HEK293T (cell line): ENCODE data around the gene ADIRF.
"Not testable (repeated sequence)": the region's sequence is repeated elsewhere in the genome, so short reads cannot be mapped to it uniquely, and the experiment has no call there.

Source experiments
- ARNT ChIP-seq: fragments of 450-650 bp; IDR thresholded peaks from 2 replicates; pipeline ENCODE4 v1.6.1; 2017; ENCODE audit warnings: mild to moderate bottlenecking
- BHLHE40 ChIP-seq: fragments of 450-650 bp; IDR thresholded peaks from 2 replicates; pipeline ENCODE4 v1.6.1; 2016; ENCODE audit warnings: mild to moderate bottlenecking, moderate library complexity, borderline replicate concordance
- CTBP1 ChIP-seq: fragments of 450-650 bp; IDR thresholded peaks from 2 replicates; pipeline ENCODE4 v1.6.1; 2016; ENCODE audit warnings: borderline replicate concordance
- FOXK2 ChIP-seq: fragments of 450-650 bp; IDR thresholded peaks from 2 replicates; pipeline ENCODE4 v1.6.1; 2016; ENCODE audit warnings: mild to moderate bottlenecking
- FOXM1 ChIP-seq: fragments of 450-650 bp; IDR thresholded peaks from 2 replicates; pipeline ENCODE4 v1.6.1; 2017; ENCODE audit warnings: mild to moderate bottlenecking, borderline replicate concordance
- HDGF ChIP-seq: fragments of 450-650 bp; IDR thresholded peaks from 2 replicates; pipeline ENCODE4 v1.6.1; 2017; ENCODE audit warnings: antibody characterized with exemption, borderline replicate concordance
- L3MBTL2 ChIP-seq: fragments of 450-650 bp; conservative IDR thresholded peaks from 2 replicates; pipeline ENCODE4 v1.6.1; 2016; ENCODE audit warnings: mild to moderate bottlenecking
- LEF1 ChIP-seq: fragments of 450-650 bp; IDR thresholded peaks from 2 replicates; pipeline ENCODE4 v1.6.1; 2017; ENCODE audit warnings: mild to moderate bottlenecking, borderline replicate concordance
- NFRKB ChIP-seq: fragments of 450-650 bp; IDR thresholded peaks from 2 replicates; pipeline ENCODE4 v1.6.1; 2016; ENCODE audit warnings: mild to moderate bottlenecking, moderate library complexity
- SP1 ChIP-seq: fragments of 450-650 bp; IDR thresholded peaks from 2 replicates; pipeline ENCODE4 v1.6.1; 2017
- SUZ12 ChIP-seq: fragments of 450-650 bp; IDR thresholded peaks from 2 replicates; pipeline ENCODE4 v1.6.1; 2016; ENCODE audit warnings: mild to moderate bottlenecking
- TARDBP ChIP-seq: fragments of 450-650 bp; IDR thresholded peaks from 2 replicates; pipeline ENCODE4 v1.6.1; 2016
- ZNF384 ChIP-seq: fragments of 450-650 bp; IDR thresholded peaks from 2 replicates; pipeline ENCODE4 v1.6.1; 2016
- TF ChIP-seq, protein P1 (sequence below): fragments of 450-650 bp; IDR thresholded peaks from 2 replicates; pipeline ENCODE4 v1.6.1; 2016

GRCh38 chr10:87014986-87015716 lies 46.9 kb downstream of the ADIRF start:
- TF ChIP-seq CTBP1, BHLHE40, SP1, TARDBP, HDGF, FOXK2, FOXM1, ZNF384, NFRKB, L3MBTL2, LEF1, SUZ12, ARNT: not testable (repeated sequence)
- TF ChIP-seq, protein P1, sequence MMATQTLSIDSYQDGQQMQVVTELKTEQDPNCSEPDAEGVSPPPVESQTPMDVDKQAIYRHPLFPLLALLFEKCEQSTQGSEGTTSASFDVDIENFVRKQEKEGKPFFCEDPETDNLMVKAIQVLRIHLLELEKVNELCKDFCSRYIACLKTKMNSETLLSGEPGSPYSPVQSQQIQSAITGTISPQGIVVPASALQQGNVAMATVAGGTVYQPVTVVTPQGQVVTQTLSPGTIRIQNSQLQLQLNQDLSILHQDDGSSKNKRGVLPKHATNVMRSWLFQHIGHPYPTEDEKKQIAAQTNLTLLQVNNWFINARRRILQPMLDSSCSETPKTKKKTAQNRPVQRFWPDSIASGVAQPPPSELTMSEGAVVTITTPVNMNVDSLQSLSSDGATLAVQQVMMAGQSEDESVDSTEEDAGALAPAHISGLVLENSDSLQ: not testable (repeated sequence)
